Pancreas (tissue), 10 donors: Measurements from ENCODE around the gene PPOX. TPM values are rescaled to one million over a fixed set of nuclear protein-coding genes. Genes with fewer than 3 reads are reported as not detected.

Experiments used
- ATAC-seq, 4 donors: fragments of 200-7000 bp; cut with Tn5 transposase; one replicate each; pipeline versions ENCODE4 v1.8.0 to v1.9.1; 2020; ENCODE audit warnings: mild to moderate bottlenecking in 4 of 4, moderate library complexity in 4 of 4
- DNase-seq, 6 donors: peaks; one replicate each; pipeline ENCODE4 v3.0.0-alpha.2; 2020
- FAIRE-seq: peaks from 2 replicates; lab custom pipeline; 2012; peaks lifted over from hg19 to GRCh38; lab: Jason Lieb, UNC
- H3K27ac ChIP-seq, 4 donors: fragments of 200-600 bp; sonication (generic); 1 replicate in 3 of 4; 2 replicates in 1 of 4; pipeline versions ENCODE4 v1.5.0 to v1.8.0; 2020
- H3K27me3 ChIP-seq, 4 donors: fragments of 200-600 bp; one replicate each; pipeline ENCODE4 v1.8.0; 2021
- H3K36me3 ChIP-seq, 3 donors: fragments of 200-600 bp; sonication (generic) in 1 of 3; one replicate each; pipeline versions ENCODE4 v1.5.0 to v1.8.0; 2020 to 2021
- H3K4me1 ChIP-seq, 3 donors: fragments of 200-600 bp; one replicate each; pipeline ENCODE4 v1.8.0; 2021
- H3K4me3 ChIP-seq, 4 donors: fragments of 200-600 bp; sonication (generic) in 2 of 4; one replicate each; pipeline versions ENCODE4 v1.5.0 to v1.8.0; 2020 to 2021
- H3K9me3 ChIP-seq, 4 donors: fragments of 200-600 bp; one replicate each; pipeline ENCODE4 v1.8.0; 2021
- CTCF ChIP-seq, 4 donors: fragments of 200-600 bp; sonication (generic) in 3 of 4; IDR thresholded peaks; one replicate each; pipeline versions ENCODE4 v1.5.0 to v1.8.0; 2021; ENCODE audit warnings: antibody characterized with exemption in 4 of 4
- WGBS, 2 donors: extraction: QIAGEN DNeasy Blood & Tissue Kit; methylation state at CpG; one replicate each; pipeline ENCODE4 v1.1.7; 2013; 5-methylcytosine and 5-hydroxymethylcytosine counted together
- intact Hi-C, 3 donors: fragments of 100-400 bp; cut with DNase I; formaldehyde crosslinking; loops; one replicate each; pipeline versions ENCODE4 v1.11.1 to v1.14.2; 2022
- polyA plus RNA-seq, 2 donors: library from polyadenylated mRNA; stranded (reverse); fragments of 200-250 nt; gene quantifications; one replicate each; pipeline ENCODE4 v1.2.3, GENCODE V29; 2013
- total RNA-seq, 6 donors: library from RNA; stranded (reverse); fragmentation: NEBNext Ultra II Directional in 4 of 6; extraction: Animal tissue kit (Norgen Biotek cat#: 25700) in 4 of 6; gene quantifications; one replicate each; pipeline versions ENCODE4 v1.2.1 to v1.2.4, GENCODE V29; 2021 to 2023
- donor health status: healthy with polysubstance abuse.
- donor health status: DM: no; HTN: no; CAD: no; lungs with moderate emphysema.
- donor health status: DM: no; HTN: no; CAD: no.
- donor health status: control.
- donor health status: control.
- donor health status: Bipolar disorder and iron deficiency.
- donor health status: DM: yes; HTN: yes; CAD: no.
- donor health status: DM: no; HTN: no; CAD: no.
- donor health status: DM: no; HTN: no; CAD: no.
- donor health status: DM: yes; HTN: yes; CAD: no.

The PPOX gene
- total and polyA plus RNA-seq, 8 donors: 7.4 to 56.4 (median 13.1) TPM

- H3K9me3 ChIP-seq: no peaks in the 10 kb centered on the region
- peaks cover 4 to 46% (median 18%) of the 10 kb centered on the region in 3 donors for H3K36me3 ChIP-seq
- no peaks in the 10 kb centered on the region for H3K4me1 ChIP-seq
- H3K27me3 ChIP-seq: no peaks in the 10 kb centered on the region
- WGBS, 2 donors: 87 to 88% methylated on average over 10 of the region's 10 CpGs
- peak within 1 kb of the TSS in 1 of 4 donors; percentile 12 for H3K4me3 ChIP-seq
- peak in 3 of 4 donors; percentile 33 to 59 (median 58) for ATAC-seq
- no peak for FAIRE-seq
- no peak for TF ChIP-seq CTCF (IDR thresholded peaks at IDR 0.05)
- H3K27ac ChIP-seq: peak within 1 kb of the TSS in 2 of 4 donors; percentile 20 to 47
- intact Hi-C loops: no loop called here
- DNase-seq: peak in 1 of 6 donors; percentile 59
These were observed 48.9 kb downstream of the PPOX start, which contains the start of gene FCER1G for GRCh38 chr1:161215076-161215475. TSS of gene FCER1G (plus strand) at chr1:161215295. CDS start at chr1:161215322, 27 bp downstream.

GRCh38 chr1:161216945-161217712 is 50.9 kb downstream of the PPOX start:
- Histone ChIP-seq H3K27ac (peak overlapping the region in 2 of 4 donors; percentile 57 to 70), H3K4me1 (no peaks in the 10 kb centered on the region), H3K4me3 (peak overlapping the region in 1 of 4 donors; percentile 17), H3K36me3 (peaks cover 4 to 25% (median 18%) of the 10 kb centered on the region in 3 donors), H3K9me3 (no peaks in the 10 kb centered on the region), H3K27me3 (no peaks in the 10 kb centered on the region)
- WGBS, 2 donors: 56 to 63% methylated on average over 7 of the region's 7 CpGs
- intact Hi-C loops: no loop called here
- ATAC-seq: peak in 3 of 4 donors; percentile 46 to 72 (median 61)
- no peak for FAIRE-seq
- no peak for TF ChIP-seq CTCF (IDR thresholded peaks at IDR 0.05)
- DNase-seq: no peak

- Histone ChIP-seq H3K36me3 (peaks cover 4 to 19% (median 12%) of the 10 kb centered on the region in 3 donors), H3K9me3 (no peaks in the 10 kb centered on the region), H3K27me3 (no peaks in the 10 kb centered on the region), H3K27ac (peak overlapping the region in 2 of 4 donors; percentile 17 to 44), H3K4me3 (peak overlapping the region in 1 of 4 donors; percentile 17), H3K4me1 (no peaks in the 10 kb centered on the region)
- DNase-seq (no peak), FAIRE-seq (no peak), ATAC-seq (no peak)
- intact Hi-C loops: no loop called here
- no peak for TF ChIP-seq CTCF (IDR thresholded peaks at IDR 0.05)
- 58 to 81% methylated on average over 5 to 6 of the region's 6 CpGs for WGBS, 2 donors
These were observed 51.6 kb downstream of the PPOX start for GRCh38 chr1:161217831-161218230.

GRCh38 chr1:161218301-161219077 is 52.3 kb downstream of the PPOX start:
- intact Hi-C loops: no loop called here
- Histone ChIP-seq H3K9me3 (no peaks in the 10 kb centered on the region), H3K4me3 (no peak overlapping the region), H3K4me1 (no peaks in the 10 kb centered on the region), H3K27ac (no peak overlapping the region), H3K27me3 (no peaks in the 10 kb centered on the region), H3K36me3 (peaks cover 4 to 13% (median 5%) of the 10 kb centered on the region in 3 donors)
- ATAC-seq (no peak), DNase-seq (no peak), FAIRE-seq (no peak)
- TF ChIP-seq CTCF (IDR thresholded peaks at IDR 0.05): no peak
- WGBS, 2 donors: 57 to 61% methylated on average over 8 of the region's 8 CpGs
